ENCODE measurements around the gene USP1.

Gene USP1, protein sequence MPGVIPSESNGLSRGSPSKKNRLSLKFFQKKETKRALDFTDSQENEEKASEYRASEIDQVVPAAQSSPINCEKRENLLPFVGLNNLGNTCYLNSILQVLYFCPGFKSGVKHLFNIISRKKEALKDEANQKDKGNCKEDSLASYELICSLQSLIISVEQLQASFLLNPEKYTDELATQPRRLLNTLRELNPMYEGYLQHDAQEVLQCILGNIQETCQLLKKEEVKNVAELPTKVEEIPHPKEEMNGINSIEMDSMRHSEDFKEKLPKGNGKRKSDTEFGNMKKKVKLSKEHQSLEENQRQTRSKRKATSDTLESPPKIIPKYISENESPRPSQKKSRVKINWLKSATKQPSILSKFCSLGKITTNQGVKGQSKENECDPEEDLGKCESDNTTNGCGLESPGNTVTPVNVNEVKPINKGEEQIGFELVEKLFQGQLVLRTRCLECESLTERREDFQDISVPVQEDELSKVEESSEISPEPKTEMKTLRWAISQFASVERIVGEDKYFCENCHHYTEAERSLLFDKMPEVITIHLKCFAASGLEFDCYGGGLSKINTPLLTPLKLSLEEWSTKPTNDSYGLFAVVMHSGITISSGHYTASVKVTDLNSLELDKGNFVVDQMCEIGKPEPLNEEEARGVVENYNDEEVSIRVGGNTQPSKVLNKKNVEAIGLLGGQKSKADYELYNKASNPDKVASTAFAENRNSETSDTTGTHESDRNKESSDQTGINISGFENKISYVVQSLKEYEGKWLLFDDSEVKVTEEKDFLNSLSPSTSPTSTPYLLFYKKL

DNA sequence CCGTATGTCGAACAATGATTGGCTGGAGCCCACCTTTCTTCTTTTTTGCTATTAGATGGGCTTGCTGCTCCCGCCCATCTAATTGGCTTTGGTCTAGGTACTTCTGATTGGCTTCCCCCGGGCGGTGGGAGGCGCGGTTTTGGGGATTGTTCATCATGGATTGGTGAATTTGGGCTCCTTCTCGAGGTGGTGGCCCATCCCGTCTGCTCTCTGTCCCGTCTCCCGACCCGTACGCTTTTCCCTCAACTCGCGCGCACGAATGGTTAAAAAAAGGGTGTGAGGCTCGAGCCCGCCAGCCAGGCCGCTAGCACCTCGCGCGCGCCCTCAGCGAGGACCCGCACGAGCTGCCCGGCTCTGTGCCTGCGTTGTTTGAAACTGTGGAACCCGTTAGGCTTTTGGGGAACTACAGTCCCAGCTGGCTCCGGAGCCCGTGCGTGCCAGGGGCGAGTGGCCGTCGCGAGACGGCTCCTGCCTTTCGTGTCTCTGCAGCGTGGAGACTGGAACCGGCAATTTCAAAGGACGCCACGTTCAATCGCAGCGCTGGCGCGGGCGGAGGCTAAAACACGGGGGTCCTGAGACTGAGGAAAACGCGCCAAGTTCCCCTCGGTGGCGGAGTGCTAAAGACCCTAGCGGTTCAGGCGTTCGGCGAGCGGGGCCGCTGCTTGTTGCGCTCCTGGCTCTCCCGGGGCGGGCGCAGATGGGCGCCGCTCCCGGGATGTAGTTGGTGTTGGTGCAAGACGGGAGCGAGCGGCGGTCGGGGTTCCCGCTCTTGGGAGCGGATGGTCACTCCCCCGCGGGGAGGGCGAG lies at the start of gene USP1:
USP1 (plus strand) TSS at position 584 of the 807 bp plus-strand sequence. CDS start 2,819 bp downstream, outside the sequence.
- peak; percentile 100 for DNase-seq (ENCODE audit: low spot score)

DNA sequence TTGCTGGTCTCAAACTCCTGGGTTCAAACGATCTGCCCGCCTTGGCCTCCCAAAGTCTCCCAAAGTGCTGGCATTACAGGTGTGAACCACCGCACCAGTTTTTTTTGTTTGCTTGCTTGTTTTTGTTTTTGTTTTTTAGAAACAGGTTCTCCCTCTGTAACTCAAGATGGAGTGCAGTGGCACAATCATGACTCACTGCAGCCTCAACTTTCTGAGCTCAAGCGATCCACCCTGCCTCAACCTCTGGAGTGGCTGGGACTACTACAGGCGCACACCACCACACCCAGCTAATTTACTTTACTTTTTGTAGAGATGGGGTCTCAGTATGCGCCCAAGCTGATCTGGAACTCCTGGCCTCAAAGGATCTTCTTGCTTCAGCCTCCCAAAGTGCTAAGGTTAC lies 47.3 kb upstream of the USP1 start:
- DNase-seq (ENCODE audit: low spot score): no peak

DNA sequence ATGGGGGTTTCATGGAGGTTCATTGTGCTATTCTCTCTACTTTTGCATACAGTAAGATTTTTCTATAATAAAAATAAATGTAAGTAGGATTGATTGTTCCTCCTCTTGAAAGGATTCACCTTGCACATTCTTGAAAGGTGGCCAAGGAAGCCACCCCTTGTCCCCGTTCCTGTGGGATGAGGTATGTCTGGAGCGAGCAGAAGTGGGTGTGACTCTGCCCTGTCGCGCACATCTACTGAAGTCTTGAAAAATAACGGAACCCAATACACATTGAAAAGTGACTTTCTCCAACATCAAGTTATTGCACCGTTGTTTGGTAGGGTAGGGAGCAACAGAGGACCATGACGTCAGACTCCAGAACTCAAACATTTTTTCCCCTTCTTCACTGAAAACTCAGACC lies 46.8 kb upstream of the USP1 start:
- DNase-seq (ENCODE audit: low spot score): no peak

DNA sequence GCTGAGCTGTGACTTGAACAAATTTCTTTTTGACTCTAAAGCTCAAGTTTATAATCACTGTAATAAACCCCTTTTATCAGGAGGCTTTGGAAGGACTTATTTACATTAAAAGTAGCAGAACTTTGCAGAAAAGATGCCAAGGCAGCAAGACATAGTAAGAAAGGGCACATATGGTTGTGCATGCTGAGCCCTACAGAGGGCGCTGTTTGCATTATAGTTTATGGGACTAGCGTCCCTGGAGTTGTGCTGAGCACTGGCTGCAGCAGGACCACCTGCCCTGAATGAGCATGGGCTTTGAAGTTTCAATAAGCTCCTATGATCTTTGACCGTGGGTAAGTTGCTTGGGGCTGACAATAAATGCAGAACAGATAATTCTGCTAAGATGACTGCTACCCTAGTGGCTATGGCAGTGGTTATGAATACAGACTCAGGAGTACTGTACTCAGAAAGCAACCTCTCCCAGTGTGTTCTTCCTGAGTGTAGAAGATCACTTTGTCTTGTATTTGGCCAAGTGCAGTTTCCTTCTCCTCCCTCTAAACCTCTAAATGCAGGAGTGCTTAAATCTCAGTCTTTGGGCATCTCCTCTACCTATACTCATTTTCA lies 45.4 kb upstream of the USP1 start:
- DNase-seq (ENCODE audit: low spot score): peak; percentile 29

DNA sequence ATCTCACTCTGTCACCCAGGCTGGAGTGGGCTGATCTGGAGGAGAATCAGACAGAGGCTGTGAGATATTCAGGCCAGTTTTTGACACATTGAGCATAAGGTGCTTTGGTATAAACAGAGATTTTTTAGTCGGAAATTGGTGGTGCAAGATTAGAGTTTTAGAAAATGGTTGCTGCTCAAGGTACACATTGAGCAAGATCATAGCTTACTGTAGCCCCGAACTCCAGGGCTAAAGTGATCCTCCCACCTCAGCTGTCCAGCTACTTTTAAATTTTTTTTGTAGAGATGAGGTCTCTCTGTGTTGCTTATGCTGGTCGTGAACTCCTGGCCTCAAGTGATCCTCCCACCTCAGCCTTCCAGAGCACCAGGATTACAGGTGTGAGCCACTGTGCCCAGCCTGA lies 43.9 kb upstream of the USP1 start:
- DNase-seq (ENCODE audit: low spot score): no peak

DNA sequence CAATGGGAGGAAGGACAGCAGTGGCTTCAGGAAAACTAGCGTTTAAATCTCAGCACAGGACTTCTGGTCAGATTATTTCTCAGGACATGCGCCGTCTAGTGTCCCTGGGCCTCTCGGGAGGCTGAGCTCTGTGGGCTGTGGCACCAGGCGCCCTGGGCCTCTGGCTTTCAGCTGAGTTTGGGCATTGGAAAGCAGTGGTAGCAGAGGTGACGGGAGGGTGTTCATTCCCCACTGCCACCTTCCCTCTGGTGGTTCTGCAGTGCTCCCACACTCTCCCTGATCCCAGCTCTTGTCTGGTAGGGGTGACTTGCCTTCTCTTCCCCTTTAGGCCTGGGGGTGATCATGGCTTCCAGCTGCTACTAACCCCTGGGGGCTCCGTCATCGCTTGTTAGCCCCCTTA lies 42.2 kb upstream of the USP1 start:
- no peak for DNase-seq (ENCODE audit: low spot score)

DNA sequence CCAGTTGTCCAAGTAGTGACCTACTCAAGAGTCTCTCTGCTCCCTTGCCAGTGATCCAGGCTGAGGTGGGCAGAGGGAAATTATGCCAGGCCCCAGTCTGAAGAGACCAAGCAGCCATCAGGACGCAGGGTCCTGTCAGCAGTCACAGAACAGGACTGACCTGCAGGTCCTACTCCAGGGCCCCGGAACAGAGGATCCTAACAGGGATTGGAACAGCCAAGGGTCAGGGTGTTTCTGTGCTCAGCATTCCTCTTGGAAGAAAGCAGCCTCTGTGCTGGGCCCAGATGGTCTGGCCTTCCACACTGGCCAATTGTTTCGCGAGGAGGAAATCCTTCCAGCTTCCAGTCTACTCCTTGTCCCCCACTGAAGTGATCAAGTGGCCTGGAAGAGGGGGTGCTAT lies 41.6 kb upstream of the USP1 start:
- no peak for DNase-seq (ENCODE audit: low spot score)

DNA sequence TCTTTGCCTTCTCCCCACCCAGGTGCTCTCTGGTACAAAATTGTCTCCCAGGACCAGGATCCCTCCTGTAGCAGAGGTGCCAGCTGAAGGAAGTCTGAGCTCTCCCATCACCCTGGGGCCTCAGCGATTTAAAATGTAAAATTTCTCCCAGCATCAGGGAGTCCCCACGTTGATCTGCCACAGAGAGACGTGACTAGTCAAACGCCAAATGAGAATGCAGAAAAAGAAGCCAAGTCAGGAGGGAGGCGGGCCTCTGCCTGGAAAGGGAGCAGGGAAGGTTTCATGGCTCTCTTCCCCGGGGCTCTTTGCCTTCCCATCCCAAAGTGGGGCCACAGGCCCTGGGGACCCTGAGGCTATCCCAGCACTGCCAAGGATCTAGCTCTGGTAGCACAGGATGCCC lies 40.0 kb upstream of the USP1 start:
- no peak for DNase-seq (ENCODE audit: low spot score)

DNA sequence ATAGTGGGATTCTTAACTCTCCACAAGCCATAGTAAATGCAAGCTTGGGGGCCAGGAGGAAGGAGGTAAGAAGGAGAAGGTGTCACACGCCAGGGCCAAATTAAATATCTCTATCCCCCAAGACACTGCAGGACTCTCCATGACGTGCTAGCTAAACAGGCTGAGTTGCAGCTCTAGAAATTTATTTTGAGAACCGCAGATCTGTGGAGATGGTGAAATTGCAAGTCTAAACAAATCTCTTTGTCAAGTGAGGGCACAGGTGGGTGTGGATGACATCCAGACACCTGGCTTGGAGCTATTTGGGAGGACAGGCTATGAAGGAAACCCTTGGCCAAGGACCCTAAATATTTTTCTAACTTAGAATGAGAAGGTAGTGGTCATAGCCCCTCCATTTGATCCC lies 39.5 kb upstream of the USP1 start:
- DNase-seq (ENCODE audit: low spot score): no peak

DNA sequence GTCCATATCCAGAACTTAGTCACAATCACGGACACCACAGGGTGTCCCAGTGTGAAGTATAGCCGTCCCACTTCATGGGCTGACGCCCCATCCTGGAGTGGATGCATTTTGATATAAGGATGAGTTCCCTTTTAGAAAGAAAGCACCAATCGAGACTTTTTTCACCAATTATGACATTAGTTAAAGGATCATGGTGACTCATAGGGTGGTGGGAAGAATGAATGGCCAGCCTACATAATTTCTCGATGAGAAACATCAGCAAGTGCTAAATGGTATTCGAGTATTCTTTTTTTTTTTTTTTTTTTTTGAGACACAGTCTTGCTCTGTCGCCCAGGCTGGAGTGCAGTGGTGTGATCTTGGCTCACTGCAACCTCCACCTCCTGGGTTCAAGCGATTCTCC lies 38.5 kb upstream of the USP1 start:
- no peak for DNase-seq (ENCODE audit: low spot score)

DNA sequence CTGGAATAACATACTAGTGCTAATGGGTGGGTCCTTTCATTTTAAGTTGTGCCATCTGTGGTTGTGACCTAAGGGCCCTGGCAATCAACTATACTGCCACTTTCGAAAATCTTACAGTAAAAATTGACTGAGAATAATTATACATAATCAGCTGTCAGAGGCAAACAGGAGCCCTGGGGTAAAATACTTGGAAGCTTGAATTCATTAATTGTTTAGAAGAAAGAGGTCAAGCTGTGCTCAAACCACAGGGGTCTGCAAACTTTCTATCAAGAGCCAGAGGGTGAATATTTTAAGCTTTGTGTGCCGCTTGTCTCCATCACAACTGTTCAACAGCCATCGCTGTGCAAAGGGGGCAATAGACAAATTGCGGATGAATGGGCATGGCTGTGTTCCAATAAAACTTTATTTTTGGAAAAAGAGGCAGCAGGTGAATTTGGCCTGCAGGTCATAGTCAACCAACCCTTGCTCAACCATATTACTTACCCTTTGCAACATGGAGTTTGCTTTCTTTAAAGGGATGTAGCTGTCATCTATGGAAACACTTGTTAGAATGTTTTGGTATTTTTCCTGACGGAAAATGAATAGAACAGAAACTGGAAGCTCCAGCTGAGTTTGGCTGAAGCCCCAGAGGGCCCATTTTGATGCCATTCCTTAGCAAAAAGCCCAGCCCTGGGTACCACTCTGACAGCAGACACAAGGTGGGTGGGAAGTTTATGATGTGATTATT lies 35.7 kb upstream of the USP1 start:
- no peak for DNase-seq (ENCODE audit: low spot score)

DNA sequence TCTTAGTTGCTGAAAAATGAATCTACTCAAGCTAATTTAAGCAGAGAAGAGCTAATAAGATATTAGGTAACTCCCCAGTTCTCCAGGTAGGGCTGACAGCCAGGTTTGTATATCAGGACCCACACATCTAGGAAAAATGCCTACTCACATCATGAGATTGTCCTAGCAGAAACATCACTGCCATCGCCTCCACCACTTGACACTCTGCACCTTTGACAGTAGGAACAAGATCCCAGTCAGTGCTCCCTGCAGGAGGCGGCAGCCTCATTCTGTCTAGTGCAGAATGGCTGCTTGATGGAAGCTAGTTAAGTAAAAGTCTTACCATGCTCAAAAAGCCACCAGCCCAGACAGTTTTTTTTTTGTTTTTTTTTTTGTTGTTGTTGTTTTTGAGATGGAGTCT lies 31.6 kb upstream of the USP1 start:
- DNase-seq (ENCODE audit: low spot score): no peak

DNA sequence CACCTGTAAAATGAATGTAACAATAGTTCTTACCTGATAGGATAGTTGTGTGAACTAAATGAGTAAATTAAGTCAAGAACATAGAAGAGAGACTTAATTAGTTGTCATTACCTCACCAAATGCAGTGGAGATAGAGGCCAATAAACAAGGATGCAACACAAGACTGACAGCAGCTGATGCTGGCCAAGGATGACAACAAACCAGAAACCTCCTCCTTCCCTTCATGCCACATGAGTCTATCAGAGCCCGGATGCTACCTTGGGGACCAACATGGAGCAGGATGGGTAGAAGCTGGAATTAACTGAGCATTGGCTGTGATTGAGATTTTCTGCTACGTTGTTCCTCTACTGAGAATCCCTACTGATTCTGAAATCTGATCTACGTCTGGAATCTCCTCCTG lies 30.3 kb upstream of the USP1 start:
- no peak for DNase-seq (ENCODE audit: low spot score)

DNA sequence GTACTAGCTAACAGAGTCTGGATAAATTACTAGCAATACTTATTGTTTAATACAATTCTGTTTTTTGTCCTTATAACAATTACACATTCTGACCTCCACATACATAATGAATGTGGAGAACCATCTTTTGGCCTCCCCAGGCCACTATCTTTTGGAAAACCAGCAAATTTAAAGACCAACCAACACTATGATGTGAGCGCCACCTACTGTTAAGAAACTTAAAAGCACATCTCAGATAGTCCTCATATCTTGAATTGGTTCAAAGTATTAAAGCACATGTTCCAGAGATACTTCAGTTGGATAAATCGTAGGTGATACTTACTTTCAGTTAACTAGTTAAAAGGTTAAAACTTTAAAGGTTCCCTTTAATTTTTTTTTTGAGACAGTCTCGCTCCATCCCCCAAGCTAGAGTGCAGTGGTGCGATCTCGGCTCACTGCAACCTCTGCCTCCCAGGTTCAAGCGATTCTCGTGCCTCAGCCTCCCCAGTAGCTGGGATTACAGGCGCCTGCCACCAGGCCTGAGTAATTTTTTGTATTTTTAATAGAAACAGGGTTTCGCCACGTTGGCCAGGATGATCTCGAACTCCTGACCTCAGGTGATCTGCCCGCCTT lies 29.3 kb upstream of the USP1 start:
- peak; percentile 81 for DNase-seq (ENCODE audit: low spot score)

DNA sequence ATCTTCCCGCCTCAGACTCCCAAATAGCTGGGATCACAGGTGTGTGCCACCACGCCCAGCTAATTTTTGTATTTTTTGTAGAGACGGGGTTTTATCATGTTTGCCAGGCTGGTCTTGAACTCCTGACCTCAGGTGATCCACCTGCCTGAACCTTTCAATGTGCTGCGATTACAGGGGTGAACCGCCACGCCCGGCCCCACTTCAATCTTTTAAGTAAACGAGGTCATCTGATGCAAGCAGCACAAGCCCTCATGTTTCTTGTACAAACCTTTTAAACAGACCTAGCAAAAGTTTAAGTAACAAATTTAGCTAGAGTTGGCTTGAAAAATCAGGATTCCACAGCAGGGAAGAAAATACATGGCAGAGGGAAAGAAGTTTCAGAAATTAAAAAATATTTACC lies 21.2 kb upstream of the USP1 start:
- DNase-seq (ENCODE audit: low spot score): no peak

DNA sequence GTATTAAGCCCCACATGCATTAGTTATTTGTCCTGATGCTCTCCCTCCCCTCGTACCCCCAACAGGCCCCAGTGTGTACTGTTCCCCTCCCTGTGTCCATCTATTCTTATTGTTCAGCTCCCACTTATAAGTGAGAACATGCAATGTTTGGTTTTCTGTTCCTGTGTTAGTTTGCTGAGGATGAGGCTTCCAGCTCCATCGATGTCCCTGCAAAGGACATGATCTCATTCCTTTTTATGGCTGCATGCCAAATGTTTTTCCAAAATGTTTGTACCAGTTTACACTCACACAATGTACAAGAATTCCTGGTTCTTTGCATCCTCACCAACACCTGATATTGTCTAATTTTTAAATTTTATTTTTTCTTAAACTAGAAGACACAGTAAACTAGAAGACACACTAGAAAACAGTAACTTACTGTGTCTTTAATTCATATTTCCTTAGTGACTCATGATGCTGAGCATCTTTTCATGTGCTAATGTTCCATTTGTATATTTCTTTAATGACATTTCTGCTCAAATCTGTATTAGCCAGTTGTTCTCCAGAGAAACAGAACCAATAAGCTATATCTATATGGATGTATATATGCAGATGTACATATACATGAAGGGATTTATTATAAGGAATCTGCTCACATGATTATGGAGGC lies 19.4 kb upstream of the USP1 start:
- no peak for DNase-seq (ENCODE audit: low spot score)

DNA sequence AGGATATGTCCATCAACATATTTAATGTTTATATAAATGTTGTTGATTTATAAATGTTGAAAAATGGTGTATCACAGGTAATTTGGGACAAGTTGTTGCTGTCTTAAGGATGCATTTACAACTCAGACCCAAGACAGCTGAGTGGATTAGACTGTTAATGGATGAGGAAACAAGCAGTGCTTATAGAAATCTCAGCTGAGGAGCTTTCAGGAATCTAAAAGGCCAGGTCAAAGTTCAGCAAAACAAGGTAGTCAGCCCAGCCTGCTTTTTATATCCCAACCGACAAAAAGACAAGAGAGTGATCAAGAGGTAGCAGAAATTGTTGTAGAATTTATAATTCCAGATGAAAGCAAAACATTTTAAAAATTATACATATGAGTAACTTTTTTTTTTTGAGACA lies 16.6 kb upstream of the USP1 start:
- DNase-seq (ENCODE audit: low spot score): no peak

DNA sequence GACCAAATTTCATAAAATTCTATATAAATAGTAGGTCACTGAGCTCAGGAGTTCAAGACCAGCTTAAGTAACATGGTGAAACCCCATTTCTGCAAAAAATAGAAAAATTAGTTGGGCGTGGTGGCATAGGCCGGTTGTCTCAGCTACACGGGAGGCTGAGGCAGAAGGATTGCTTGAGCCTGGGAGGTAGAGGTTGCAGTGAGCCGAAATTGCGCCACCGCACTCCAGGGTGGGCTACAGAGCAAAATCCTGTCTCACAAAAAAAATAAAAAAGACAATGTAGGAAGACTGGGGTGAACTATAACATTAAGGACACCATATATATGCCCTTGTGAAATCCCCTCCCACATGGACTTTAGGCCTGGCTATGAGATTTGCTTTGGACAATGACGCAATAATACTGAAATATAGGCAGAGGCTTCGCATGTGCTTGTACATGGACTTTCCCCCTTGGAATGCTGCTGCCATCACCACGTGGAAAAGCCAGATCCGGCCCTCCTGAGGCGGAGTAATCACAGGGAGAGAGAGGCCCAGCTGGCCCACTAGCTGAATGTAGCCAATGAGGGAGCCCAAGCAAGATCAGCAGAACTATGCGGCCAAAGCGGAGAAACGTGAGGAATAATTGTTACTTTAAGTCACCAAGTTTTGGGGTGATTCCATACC lies 13.1 kb upstream of the USP1 start:
- DNase-seq (ENCODE audit: low spot score): no peak

DNA sequence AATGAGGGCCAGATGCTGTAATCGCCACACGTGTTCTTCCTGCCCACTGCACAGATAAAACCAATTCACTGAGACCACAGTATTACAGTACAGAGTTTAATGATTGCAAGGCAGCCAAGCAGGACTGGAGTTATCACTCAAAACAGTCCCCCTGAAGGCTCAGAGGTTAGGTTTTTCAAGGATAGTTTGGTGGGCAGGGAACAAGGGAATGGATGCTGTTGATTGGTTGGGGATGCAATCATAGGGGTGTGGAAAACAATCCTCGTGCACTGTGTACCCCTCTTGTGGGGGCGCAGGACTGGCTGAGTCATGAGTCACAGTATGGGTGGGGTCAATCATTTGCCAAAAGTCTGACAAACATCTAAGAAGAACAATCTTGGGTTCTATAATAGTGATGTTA lies 12.4 kb upstream of the USP1 start:
- no peak for DNase-seq (ENCODE audit: low spot score)

DNA sequence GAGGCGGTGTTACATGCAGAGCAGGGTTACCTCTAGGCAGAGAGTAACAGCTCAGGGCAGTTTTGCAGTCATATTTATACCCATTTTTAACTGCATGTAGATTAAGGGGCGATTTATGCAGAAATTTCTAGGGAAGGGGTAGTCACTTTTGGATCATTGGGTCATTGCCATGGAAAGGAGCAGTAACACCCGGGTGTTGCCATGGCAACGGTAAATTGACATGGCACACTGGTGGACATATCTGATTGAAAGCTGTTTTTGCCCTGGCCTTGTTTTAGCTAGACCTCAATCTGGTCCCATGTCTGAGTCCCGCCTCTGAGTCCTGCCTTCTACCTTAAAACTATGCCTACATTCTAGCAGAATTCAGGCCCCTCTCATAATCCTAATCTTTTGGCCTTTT lies 11.8 kb upstream of the USP1 start:
- no peak for DNase-seq (ENCODE audit: low spot score)

All from cerebellar cortex (tissue), 1 donor.